Stimulated activated CD8-positive, alpha-beta memory T cell treated with anti-CD3 and anti-CD28 coated beads, Interleukin-12 subunit alpha, Interleukin-12 subunit beta, amount 100 ng/mL, for 4 hours (primary cell): ENCODE measurements around the gene VPS37B.
"Not testable (repeated sequence)": the region's sequence is repeated elsewhere in the genome, so short reads cannot be mapped to it uniquely, and the experiment has no call there.

Experiments
- DNase-seq: peaks from one replicate; pipeline ENCODE4 v3.0.0-alpha.2; 2020; ENCODE audit warnings: low read depth

The VPS37B gene

GRCh38 chr12:122908915-122909314 lies 13.0 kb upstream of the VPS37B start:
- DNase-seq, result no peak

DNA sequence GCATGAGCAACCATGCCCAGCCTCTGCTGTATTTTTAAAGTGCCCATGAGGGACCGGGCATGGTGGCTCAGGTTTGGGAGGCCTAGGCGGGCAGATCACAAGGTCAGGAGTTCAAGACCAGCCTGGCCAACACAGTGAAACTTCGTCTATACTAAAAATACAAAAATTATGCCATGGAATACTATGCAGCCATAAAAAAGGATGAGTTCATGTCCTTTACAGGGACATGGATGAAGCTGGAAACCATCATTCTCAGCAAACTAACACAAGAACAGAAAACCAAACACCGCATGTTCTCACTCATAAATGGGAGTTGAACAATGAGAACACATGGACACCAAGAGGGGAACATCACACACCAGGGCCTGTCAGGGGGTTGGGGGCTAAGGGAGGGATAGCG lies 9.3 kb upstream of the VPS37B start:
- not testable (repeated sequence) for DNase-seq

DNA sequence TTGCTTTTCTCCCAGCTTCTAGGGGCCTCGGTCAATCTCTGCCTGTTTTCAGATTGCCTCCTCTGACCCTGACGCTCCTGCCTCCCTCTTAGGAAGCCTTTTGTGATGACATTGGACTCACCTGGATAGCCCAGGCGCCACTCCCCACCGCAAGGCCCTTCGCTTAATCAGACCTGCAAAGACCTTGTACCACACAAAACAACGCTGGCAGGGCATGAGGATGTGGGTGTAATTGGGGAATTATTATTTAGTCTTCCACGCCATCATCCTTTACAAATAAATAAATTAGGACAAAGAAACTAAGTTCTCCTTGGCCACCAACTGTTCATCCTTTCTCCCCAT lies 7.7 kb upstream of the VPS37B start:
- DNase-seq, result no peak

- DNase-seq, result no peak
Measured at GRCh38 chr12:122902854-122903692, 7.1 kb upstream of the VPS37B start.

- DNase-seq, result no peak
Measured at GRCh38 chr12:122899887-122900286, 4.0 kb upstream of the VPS37B start.

- DNase-seq, result no peak
Measured at GRCh38 chr12:122896662-122897061, 738 bp upstream of the VPS37B start.

- DNase-seq, result no peak
Measured at GRCh38 chr12:122895320-122895703, 612 bp downstream of the VPS37B start.

GRCh38 chr12:122894193-122895121 lies 1.5 kb downstream of the VPS37B start:
- DNase-seq, result no peak

DNA sequence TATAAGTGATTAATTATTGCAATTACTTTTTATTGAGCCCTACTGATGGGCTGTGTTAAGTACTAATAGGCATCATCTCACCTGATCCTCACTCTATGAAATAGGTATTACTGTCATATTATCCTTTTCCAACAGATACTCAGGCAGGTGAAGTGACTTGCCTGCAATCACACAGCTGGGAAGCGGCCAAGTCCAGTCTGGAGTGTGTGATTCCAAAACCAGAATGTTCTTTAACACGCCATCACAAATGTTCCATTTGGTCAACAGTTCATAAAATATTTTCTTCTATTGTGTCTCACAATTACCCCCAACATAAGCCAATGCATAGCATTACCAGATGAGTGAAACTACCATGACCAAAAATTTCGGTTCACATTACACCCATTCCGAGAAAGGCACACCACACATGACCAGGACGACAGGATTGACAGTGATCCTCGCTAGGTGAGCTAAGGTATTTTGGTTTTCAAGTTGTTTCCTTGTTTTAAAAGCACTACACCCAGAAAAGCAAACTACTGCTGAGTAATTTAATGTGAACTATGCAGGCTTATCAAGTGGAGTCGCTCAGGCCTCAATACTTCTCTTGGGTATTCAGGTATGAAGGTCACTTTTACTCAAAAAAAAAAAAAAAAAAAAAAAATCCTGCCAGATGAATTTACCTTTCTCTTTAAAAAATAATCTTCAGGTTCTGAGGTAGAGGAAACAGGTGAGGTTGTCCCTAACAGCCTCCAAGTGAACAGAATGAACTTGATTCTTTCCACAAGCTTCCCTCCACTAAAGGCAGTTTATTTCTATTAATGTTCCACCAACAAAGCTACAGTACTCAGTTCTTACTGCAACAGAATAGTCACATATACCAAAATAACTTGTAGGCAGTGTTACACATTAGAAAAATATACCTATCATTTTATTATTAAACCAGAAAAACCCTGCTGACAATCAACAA lies 2.4 kb downstream of the VPS37B start:
- no peak for DNase-seq

GRCh38 chr12:122892724-122893123 lies 3.2 kb downstream of the VPS37B start:
- not testable (repeated sequence) for DNase-seq

- DNase-seq, result no peak
Measured at GRCh38 chr12:122891661-122892525, 4.0 kb downstream of the VPS37B start.

- DNase-seq, result no peak
Measured at GRCh38 chr12:122889761-122890520, 6.0 kb downstream of the VPS37B start.

DNA sequence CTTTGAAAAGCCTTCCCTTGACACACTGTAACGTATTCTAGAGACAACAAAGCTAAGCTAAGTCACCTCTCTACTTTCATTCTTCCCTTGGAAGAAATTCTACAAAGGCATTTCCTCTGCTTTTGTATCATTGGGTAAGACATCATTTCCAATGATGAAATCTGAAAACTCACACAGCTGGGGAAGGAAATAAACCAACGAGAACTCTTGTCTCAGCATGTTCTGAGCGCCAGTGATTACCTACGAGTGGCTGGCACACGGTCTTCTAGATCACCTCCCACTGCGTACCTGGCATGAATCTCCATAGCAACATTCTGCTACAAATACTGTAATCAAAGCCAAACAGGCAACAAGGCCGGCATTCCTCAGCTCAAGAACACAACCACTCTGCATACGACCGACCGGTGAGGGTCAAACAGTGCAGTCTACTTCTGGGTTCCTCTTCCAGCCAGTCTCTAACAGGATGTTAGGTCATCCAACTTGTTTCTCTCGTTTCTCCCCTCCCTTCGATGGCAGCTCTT lies 7.6 kb downstream of the VPS37B start:
- no peak for DNase-seq

DNA sequence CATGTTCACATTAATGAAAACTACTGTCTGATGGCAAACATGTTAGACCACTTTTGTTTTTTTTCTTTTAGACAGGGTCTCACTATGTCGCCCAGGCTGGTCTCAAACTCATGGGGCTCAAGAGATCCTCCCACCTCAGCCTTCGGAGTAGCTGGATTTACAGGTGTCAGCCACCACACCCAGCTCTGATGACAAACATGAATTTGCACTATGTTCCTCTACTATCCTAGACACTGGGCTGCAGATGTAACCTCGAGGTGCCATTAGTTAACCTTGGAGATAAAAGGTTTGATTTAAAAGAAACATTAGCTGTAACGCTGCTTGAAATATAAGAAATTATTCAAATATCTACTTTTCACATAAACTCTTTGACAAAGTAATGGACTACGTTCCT lies 8.1 kb downstream of the VPS37B start:
- DNase-seq, result no peak

- no peak for DNase-seq
Measured at GRCh38 chr12:122886851-122887818, 8.8 kb downstream of the VPS37B start.

DNA sequence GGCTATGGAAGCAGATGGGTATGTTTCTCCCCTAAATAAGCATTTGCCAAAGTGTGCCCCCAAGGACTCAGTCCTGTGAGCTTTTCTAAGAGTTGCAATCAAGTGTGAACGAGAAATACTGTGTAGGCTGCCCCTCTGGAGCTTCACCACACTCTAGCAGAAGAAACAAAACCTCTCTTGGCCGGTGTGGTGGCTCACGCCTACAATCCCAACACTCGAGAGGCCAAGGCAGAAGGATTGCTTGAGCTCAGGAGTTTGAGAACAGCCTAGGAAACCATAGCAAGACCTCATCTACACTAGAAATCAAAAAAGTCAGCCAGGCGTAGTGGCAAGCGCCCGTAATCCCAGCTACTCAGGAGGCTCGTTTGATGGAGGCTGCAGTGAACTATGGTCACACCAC lies 9.8 kb downstream of the VPS37B start:
- no peak for DNase-seq

GRCh38 chr12:122884860-122885259 lies 11.1 kb downstream of the VPS37B start:
- no peak for DNase-seq

- DNase-seq, result no peak
Measured at GRCh38 chr12:122884091-122884826, 11.7 kb downstream of the VPS37B start.
